ENCODE results near the gene SFRP5.

DNA sequence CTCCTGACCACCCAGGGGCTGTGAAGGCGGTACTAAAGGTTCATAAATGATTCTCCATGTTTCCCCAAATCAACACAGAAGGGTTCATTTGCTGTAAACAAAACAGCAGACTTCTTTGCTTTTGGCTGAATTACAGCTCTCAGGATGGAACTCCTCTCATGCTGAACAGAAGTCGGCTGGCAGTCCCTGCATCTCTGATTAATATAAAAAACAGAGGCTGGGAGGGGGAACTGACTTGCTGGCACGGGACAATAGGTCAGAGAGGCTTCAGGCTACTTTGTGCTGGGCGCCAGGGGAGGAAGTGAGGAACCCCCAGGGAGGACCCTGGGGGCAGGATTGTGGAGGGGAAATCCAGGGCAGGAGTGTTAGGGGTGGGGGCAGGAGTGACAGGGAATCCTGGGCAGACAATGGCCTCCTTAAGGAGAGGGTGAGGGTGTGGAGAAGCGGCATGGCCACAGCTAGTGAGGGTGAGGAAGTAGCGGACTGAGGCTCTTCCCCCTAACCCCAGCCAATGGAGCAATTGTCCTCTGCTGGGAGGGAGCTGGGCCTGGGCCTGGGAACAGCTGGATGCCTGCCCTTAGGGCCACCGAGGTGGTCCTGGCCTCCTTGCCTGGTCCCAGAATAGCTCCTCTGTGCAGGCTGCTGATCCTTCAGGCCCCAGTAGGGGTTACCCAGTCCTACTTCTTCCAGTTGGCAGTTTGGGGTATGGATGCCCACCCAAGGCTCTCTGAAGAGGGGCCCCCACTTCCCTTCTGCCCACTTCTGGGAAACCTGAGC is 9.2 kb upstream of the SFRP5 start:
- no peak for TF ChIP-seq OSR1 (CRISPR knock-in tag; IDR thresholded peaks at IDR 0.05)
- no peak for TF ChIP-seq SNAI2 (CRISPR knock-in tag; IDR thresholded peaks at IDR 0.05)
- no peak for TF ChIP-seq ARNTL (CRISPR knock-in tag; IDR thresholded peaks at IDR 0.05; ENCODE audit: borderline replicate concordance, low read depth)
- no peak for TF ChIP-seq ZNF70 (CRISPR knock-in tag; IDR thresholded peaks at IDR 0.05)
